Measurements from ENCODE around the gene SUN2.

The SUN2 gene

DNA sequence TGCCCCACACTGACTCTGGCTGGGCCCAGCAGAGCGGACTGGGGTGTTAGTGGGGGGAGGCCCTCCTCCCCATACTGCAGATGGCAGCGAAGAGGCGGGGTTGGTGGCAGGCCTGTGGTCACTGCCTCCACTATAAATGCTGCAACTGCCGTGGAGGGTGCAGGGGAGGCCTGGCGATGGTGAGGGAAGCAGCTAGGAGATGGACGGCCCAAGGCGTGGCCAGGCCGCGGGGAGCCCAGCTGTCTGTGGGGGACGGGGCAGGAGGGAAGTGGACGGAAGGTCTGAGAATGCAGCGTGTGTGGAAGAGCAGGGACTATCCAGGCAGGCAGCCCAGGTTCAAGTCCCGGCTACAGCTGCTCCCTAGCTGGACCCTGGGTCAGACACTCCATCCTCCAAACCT lies 19.9 kb upstream of the SUN2 start:
- DNase-seq: no peak

- no peak for DNase-seq
Measured at GRCh38 chr22:38774496-38775166, 18.8 kb upstream of the SUN2 start.

DNA sequence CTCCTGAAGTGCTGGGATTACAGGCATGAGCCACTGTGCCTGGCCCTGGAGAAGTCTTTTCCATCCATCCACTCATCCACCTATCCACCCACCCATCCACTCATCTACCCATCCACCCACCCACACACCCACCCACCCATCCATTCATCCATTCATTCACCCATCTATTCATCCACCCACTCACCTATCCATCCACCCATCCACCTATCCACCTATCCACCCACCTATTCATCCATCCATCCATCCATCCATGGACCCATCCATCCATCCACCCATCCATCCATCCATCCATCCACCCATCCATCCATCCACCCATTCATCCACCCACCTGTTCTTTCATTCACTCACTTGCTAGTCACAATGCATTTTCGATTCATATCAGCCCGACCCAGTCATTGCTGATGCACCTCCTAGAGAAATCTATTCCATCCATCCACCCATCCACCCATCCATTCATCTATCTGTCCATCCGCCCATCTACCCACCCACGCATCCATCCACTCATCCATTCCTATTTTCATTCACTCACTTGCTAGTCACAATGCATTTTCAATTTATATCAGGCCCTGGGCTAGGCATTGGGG lies 17.7 kb upstream of the SUN2 start:
- no peak for DNase-seq

DNA sequence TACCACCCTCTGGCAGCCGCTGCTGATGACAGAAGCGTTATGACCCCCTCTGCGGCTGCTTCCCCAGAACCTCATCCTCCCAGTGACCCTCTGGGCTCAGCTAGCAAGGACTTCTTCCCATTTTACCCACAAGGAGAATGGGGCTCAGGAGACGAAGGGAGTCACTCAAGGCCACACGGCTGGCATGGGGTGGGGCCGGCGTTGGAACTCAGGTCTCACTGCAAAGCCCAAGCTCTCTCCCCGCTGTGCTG lies 16.8 kb upstream of the SUN2 start:
- DNase-seq: no peak

DNA sequence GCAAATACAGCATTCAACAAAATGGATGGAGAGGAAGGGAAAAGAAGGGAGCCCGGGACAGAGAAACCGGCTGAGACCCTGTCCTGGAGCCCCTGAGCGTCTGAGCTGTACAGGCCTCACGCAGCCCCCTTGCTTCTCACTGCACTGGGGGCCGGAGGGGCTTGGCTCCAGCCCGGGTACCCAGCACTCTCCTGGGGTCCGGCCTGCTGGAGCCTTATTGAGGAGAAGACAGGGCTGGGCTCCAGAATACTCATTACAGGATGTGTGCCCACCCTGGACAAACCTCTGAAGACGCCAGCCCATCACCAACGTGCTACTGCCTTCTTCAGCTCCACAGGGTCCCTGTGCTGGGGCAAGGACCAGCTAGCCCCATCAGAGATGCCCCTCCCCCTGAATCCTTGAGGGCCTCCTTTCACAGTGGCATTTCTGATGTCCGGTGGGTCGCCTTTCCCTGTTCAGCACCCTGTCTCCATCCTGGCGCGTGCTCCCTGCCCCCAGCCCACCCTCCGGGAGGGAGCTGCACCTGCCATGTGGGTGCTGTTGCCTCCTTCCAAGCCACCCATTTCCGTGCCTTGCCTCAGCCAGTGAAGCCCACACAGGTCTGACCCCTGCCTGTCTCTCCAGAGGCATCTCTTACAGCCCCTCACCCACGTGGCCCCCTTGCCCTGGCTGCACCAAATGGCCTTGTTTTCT lies 14.6 kb upstream of the SUN2 start:
- DNase-seq: no peak

DNA sequence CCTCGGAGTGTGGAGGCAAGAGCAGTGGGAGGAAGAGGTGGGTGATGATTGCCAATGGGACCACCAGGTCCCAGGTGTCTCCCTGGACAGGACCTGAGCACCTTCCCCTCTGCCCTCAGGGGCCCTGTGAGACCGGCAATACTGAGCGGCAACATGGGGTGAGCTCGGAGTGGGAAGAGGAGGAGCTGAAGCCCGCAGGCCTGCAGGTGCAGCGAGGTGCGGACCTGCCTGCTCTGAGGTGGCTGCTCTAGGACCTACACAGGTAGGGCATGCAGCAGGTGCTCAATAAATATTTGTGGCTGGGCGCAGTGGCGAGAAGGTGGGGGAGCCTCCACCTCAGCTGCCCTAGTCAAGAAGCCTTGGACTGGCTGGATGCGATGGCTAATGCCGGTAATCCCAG lies 12.2 kb upstream of the SUN2 start:
- no peak for DNase-seq

DNA sequence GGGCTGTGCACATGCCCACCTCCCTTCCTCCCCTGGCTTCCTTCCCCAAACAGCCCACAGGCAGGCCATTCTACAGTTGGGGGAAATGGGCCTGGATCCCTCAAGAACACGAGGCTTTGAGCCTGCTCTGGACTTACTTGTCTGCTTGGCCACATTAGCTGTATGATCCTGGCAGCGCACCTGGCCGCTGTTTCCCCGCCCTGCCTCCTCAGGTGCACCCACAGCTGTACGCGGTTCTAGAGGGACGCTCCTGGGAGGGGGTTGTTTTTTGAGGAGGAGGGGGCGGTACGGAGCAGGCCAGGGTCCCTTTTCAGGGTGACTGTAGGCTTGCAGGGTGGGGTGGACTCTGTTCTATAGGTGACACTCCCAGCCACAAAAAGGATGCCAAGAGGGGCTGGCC lies 11.5 kb upstream of the SUN2 start:
- DNase-seq: no peak

- peak; percentile 57 for DNase-seq
Measured at GRCh38 chr22:38766076-38766777, 10.4 kb upstream of the SUN2 start.

DNA sequence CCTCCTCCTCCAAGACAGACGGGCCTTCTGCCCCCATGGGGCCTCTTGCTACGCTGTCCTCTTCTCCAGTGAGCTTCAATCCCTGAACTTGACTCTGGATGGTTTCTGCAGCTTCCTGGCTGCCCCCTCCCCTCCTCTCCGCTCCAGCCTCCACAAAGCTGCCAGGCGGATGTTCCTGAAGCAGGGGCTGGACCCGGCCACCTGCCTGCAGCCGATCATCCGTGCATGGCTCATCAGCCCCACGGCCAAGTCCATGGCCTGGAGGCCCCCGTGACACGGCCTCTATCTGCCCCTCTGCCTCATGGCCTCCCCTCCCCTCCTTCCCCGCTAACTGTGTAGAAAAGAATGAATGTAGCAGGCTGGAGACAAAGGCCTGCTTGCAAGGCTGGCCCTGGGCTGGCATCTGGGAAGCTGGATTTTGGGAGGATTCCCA lies 6.8 kb upstream of the SUN2 start:
- DNase-seq: no peak

DNA sequence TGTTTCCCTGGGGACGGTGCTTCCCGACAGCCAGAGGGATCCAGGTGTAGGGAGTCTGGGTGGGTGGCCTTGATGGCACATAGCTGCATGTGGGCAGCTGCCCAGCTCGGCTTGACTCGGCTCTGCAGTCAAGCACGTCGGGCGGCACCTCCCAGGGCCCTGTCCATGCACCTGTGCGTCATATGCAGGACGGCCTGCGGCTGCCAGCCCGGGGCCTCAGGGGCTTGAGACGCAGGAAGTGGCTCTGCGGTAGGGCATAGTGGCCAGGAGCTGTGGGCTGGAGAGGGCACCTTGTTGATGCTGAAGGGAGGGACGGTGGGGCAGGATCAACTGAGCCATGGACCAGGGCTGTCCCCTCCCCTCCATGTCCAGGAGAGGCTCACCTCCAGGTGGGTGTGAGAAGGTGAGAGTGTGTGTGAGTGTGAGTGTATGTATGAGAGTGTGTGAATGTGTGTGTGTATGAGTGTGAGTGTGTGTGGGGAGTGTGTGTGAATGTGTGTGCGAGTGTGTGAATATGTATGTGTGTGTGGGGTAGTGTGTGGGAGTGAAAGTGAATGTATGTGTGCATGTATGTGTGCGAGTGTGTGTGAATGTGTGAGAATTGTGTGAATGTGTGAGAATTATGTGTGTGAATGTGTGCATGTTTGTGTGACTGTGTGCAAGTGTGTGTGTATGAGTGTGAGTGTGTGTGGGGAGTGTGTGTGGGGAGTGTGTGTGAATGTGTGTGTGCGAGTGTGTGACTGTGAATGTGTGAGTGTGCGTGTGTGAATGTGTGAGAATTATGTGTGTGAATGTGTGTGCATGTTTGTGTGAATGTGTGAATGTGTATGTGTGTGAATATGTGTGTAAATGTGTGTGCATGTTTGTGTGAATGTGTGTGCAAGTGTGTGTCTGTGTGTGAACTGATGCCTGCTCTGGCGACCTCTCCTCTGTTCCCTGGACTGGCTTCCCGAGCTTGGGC lies 5.7 kb upstream of the SUN2 start:
- DNase-seq: no peak

GRCh38 chr22:38760477-38761201 lies 4.8 kb upstream of the SUN2 start:
- no peak for DNase-seq

- DNase-seq: no peak
Measured at GRCh38 chr22:38759005-38759404, 3.2 kb upstream of the SUN2 start.

DNA sequence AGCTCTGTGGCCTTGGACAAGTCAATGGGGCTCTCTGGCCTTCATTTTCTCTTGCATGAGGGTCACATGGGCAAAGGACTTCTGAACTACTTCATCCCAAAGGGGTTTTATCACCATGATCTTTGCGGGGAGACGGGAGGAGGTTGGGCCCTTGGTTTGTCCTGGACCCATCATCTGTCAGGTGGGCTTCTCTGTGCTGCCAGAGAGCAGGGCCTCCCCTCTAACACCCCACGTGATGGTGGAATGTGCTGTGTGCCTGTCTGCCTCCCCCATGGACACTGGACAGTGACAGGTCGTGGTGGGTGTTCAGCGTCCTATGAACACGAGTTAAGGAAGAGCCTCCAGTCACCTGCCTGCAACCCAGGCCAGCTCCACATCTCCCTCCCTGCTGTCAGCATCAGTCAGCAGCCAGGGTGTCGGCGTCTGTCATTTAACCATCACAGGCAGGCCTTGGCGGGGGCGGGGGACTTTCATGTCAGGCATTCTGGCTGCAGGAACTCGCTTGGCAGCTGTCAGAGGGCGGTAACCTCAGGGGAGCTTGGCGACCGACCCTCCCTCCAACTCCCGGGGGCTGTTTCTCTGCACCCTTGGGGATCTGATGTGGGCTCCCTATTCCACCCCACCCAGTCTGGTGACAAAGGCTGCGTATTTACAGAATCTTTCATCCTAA lies 2.6 kb upstream of the SUN2 start:
- DNase-seq: peak; percentile 80

DNA sequence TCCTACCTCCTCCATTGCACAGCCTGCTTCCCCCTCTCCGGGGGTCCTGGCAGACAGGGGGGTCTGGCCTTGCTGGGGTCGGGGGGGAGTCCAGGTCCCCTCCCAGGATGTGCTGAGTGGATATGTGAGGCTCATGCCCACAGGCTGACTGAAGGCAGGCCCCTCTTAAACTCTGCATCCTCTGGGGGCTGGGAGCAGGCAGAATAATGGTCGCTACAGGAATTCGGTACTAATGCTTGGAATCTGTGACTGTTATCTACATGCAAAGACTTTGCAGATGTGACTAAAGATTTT lies 1.6 kb upstream of the SUN2 start:
- no peak for DNase-seq

- DNase-seq: peak; percentile 61
Measured at GRCh38 chr22:38756711-38757463, 1.1 kb upstream of the SUN2 start.

GRCh38 chr22:38755155-38755910 lies 465 bp downstream of the SUN2 start:
- peak; percentile 70 for DNase-seq

DNA sequence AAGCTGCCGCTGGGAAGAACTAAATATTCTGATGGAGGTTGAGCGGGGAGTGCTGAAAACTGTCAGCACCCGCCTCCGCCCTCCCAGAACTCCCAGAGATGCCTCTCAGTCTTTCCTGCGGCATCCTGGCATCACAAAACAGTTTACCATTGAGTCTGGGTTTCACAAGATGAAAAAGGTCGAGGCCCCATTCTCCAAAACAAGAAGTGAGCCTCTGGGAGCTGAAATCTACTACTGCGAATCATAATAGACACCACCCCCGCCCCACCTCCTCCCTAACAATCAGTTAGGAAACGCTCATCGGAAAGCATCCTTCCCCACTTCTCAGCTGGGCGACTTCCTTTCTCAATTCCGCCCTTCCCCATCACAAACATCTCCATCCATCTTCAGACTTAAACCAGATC lies 1.0 kb downstream of the SUN2 start:
- DNase-seq: no peak

- peak; percentile 53 for DNase-seq
Measured at GRCh38 chr22:38753948-38754750, 1.6 kb downstream of the SUN2 start.
